HepG2 (cell line): ENCODE measurements around the gene ANKRD52. TPM values are rescaled to one million over a fixed set of nuclear protein-coding genes. Genes with fewer than 3 reads are reported as not detected.

Experiments used
- HES4 ChIP-seq: sonication (generic); formaldehyde crosslinking; IDR thresholded peaks from 2 replicates; pipeline ENCODE4 v1.9.0; 2021; ENCODE audit warnings: mild to moderate bottlenecking, missing genetic modification reagents, borderline replicate concordance
- IRF2 ChIP-seq: IDR thresholded peaks from 2 replicates; pipeline ENCODE4 v1.6.1; 2018; ENCODE audit warnings: missing genetic modification reagents, missing compliant biosample characterization
- KMT2A ChIP-seq: sonication (generic); formaldehyde crosslinking; IDR thresholded peaks from 2 replicates; pipeline ENCODE4 v1.4.0; 2020; ENCODE audit warnings: missing genetic modification reagents
- MLXIP ChIP-seq: sonication (generic); formaldehyde crosslinking; IDR thresholded peaks from 2 replicates; pipeline ENCODE4 v1.9.0; 2021; ENCODE audit warnings: missing genetic modification reagents, borderline replicate concordance
- MYNN ChIP-seq: sonication (generic); formaldehyde crosslinking; IDR thresholded peaks from 2 replicates; pipeline ENCODE4 v1.4.0; 2020; ENCODE audit warnings: mild to moderate bottlenecking, low read depth, missing genetic modification reagents
- NFE2 ChIP-seq: sonication (generic); formaldehyde crosslinking; IDR thresholded peaks from 2 replicates; pipeline ENCODE4 v1.4.0; 2020; ENCODE audit warnings: missing genetic modification reagents
- PHF21A ChIP-seq: sonication (generic); formaldehyde crosslinking; IDR thresholded peaks from 2 replicates; pipeline ENCODE4 v1.5.0; 2020; ENCODE audit warnings: mild to moderate bottlenecking, missing genetic modification reagents
- RBM22 ChIP-seq: fragments of 200-400 bp; formaldehyde crosslinking; optimal IDR thresholded peaks from 2 replicates; pipeline ENCODE3; 2017; ENCODE audit warnings: mild to moderate bottlenecking, low read length, moderate library complexity
- RBM39 ChIP-seq: fragments of 200-400 bp; formaldehyde crosslinking; IDR thresholded peaks from one replicate; pipeline ENCODE4 v1.6.1; 2018; ENCODE audit warnings: antibody characterized with exemption, mild to moderate bottlenecking, low read depth, low read length; ENCODE audit not compliant: poor library complexity, severe bottlenecking
- RFX3 ChIP-seq: IDR thresholded peaks from 2 replicates; pipeline ENCODE4 v1.6.1; 2016; ENCODE audit warnings: missing biosample characterization, missing genetic modification reagents
- SATB2 ChIP-seq: sonication (generic); formaldehyde crosslinking; IDR thresholded peaks from 2 replicates; pipeline ENCODE4 v1.5.0; 2020; ENCODE audit warnings: missing genetic modification reagents
- SRSF9 ChIP-seq: fragments of 200-400 bp; formaldehyde crosslinking; IDR thresholded peaks from 2 replicates; pipeline ENCODE4 v1.6.1; 2018; ENCODE audit warnings: borderline replicate concordance, mild to moderate bottlenecking, low read depth, low read length; ENCODE audit not compliant: insufficient read depth, poor library complexity, severe bottlenecking
- TRIM22 ChIP-seq: fragments of 450-650 bp; IDR thresholded peaks from 2 replicates; pipeline ENCODE4 v1.6.1; 2017
- ZNF143 ChIP-seq: sonication (generic); formaldehyde crosslinking; IDR thresholded peaks from 2 replicates; pipeline ENCODE4 v1.4.0; 2020; ENCODE audit warnings: missing genetic modification reagents
- ZNF160 ChIP-seq: sonication (generic); formaldehyde crosslinking; IDR thresholded peaks from 2 replicates; pipeline ENCODE4 v1.8.0; 2022; ENCODE audit warnings: mild to moderate bottlenecking, inconsistent platforms, missing genetic modification reagents
- ZNF207 ChIP-seq: fragments of 450-650 bp; IDR thresholded peaks from 2 replicates; pipeline ENCODE4 v1.6.1; 2016; ENCODE audit warnings: antibody characterized with exemption, borderline replicate concordance
- ZNF616 ChIP-seq: sonication (generic); formaldehyde crosslinking; IDR thresholded peaks from 2 replicates; pipeline ENCODE4 v1.5.0; 2020; ENCODE audit warnings: low read depth, mild to moderate bottlenecking, missing genetic modification reagents
- ZNF674 ChIP-seq: sonication (generic); formaldehyde crosslinking; IDR thresholded peaks from 2 replicates; pipeline ENCODE4 v1.5.0; 2020; ENCODE audit warnings: low read depth, mild to moderate bottlenecking, missing genetic modification reagents
- ZNF7 ChIP-seq: IDR thresholded peaks from 2 replicates; pipeline ENCODE4 v1.6.1; 2016; ENCODE audit warnings: missing biosample characterization, missing genetic modification reagents
- ZNF737 ChIP-seq: sonication (generic); formaldehyde crosslinking; IDR thresholded peaks from 2 replicates; pipeline ENCODE4 v1.5.0; 2020; ENCODE audit warnings: missing genetic modification reagents, mild to moderate bottlenecking, borderline replicate concordance
- ZNF75D ChIP-seq: sonication (generic); formaldehyde crosslinking; IDR thresholded peaks from 2 replicates; pipeline ENCODE4 v1.8.1; 2023; ENCODE audit warnings: missing genetic modification reagents, mild to moderate bottlenecking, borderline replicate concordance
- ZNF782 ChIP-seq: sonication (generic); formaldehyde crosslinking; IDR thresholded peaks from 2 replicates; pipeline ENCODE4 v1.4.0; 2020; ENCODE audit warnings: missing genetic modification reagents, mild to moderate bottlenecking, borderline replicate concordance
- polyA plus RNA-seq, 8 experiments: library from polyadenylated mRNA; depleted of rRNA in 3 of 8; stranded (reverse) in 7 of 8; unstranded in 1 of 8; fragments of >200 nt; fragmentation: Illumina TruSeq in 4 of 8; extraction: Trizol in 4 of 8; gene quantifications; 2 replicates each; pipeline versions ENCODE4 v1.2.1 to v1.2.3, GENCODE V29; 2011 to 2016; ENCODE audit warnings: low read depth in 4 of 8, missing spikeins in 1 of 8, mixed read lengths in 1 of 8; ENCODE audit not compliant: insufficient read depth in 1 of 8
- total RNA-seq, 5 experiments: library from RNA; depleted of rRNA; stranded (reverse); fragments of >200 nt; fragmentation: Illumina TruSeq; extraction: Trizol; gene quantifications; 2 replicates each; pipeline ENCODE4 v1.2.3, GENCODE V29; 2016; ENCODE audit warnings: low read depth in 1 of 5
- TF ChIP-seq, protein P1 (sequence below): sonication (generic); formaldehyde crosslinking; conservative IDR thresholded peaks from 2 replicates; pipeline ENCODE4 v1.8.0; 2022; ENCODE audit warnings: missing genetic modification reagents
- TF ChIP-seq, protein P2 (sequence below): sonication (generic); formaldehyde crosslinking; IDR thresholded peaks from 2 replicates; pipeline ENCODE4 v1.8.1; 2023; ENCODE audit warnings: missing genetic modification reagents, mild to moderate bottlenecking, borderline replicate concordance

The ANKRD52 gene
- total and polyA plus RNA-seq, 2 of the 13 experiments (the other 11 are each of a cell fraction or from before 2014, with no cell fraction given), result 7.8 to 9.2 TPM

DNA sequence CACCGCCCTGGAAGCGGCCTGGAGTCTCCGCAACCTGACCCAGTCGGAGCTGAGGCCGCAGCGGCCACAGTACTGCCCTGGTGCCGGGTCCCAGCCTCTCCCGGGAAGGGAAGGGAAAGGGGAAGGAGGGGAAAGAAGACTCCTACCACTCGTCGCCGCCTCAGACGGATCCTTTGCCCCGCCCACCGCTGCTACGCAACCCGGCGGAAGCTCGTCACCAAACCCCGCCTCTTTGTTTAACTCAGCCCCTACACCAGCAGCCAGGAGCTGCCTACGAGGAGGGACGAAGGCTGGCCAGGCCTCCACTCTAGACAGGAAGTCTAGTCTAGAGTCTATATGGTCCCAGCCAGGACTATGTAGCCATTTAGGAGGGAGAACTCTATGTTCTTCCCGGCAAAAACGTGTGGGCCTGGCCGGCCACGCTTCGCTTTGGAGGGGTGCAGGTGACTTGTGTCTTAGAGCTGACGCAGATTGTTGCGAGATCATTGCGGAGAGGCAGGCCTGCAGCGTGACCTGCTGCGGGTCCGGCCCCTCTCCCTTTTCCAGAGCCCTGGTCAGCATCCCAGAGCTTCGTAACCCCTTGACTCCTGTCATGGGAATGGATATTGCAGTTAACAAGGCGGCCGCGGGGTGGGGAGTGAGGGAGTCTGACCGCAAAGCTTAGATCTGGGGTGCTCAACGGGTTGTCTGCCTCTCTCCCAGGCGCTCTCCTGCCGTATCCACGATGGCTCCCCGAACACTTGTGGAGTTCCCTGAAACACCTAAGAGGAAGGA lies 36.2 kb downstream of the ANKRD52 start, which contains the start of gene RNF41 (continued):
- TF ChIP-seq, protein P1, sequence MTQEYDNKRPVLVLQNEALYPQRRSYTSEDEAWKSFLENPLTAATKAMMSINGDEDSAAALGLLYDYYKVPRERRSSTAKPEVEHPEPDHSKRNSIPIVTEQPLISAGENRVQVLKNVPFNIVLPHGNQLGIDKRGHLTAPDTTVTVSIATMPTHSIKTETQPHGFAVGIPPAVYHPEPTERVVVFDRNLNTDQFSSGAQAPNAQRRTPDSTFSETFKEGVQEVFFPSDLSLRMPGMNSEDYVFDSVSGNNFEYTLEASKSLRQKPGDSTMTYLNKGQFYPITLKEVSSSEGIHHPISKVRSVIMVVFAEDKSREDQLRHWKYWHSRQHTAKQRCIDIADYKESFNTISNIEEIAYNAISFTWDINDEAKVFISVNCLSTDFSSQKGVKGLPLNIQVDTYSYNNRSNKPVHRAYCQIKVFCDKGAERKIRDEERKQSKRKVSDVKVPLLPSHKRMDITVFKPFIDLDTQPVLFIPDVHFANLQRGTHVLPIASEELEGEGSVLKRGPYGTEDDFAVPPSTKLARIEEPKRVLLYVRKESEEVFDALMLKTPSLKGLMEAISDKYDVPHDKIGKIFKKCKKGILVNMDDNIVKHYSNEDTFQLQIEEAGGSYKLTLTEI (CRISPR knock-in tag), result no peak
- TF ChIP-seq PHF21A (no peak; the same call in none of the 2 replicates), ZNF674 (no peak), IRF2 (CRISPR knock-in tag) (0 out of 2 replicates have a peak, but pooled peaks have one; percentile 27), RBM39 (peak; percentile 49), ZNF616 (CRISPR knock-in tag) (no peak; the same call in 1 of the 2 replicates), HES4 (CRISPR knock-in tag) (no peak), SATB2 (CRISPR knock-in tag) (0 out of 2 replicates have a peak, but pooled peaks have one; percentile 70), ZNF207 (no peak), ZNF782 (0 out of 2 replicates have a peak, but pooled peaks have one; percentile 33), RBM22 (no peak), ZNF737 (no peak), TRIM22 (no peak), RFX3 (CRISPR knock-in tag) (0 out of 2 replicates have a peak, but pooled peaks have one; percentile 38), ZNF143 (CRISPR knock-in tag) (0 out of 2 replicates have a peak, but pooled peaks have one; percentile 28), ZNF160 (0 out of 2 replicates have a peak, but pooled peaks have one; percentile 58), NFE2 (CRISPR knock-in tag) (no peak), KMT2A (0 out of 2 replicates have a peak, but pooled peaks have one; percentile 49), MYNN (no peak), MLXIP (CRISPR knock-in tag) (no peak), SRSF9 (no peak), ZNF75D (CRISPR knock-in tag) (no peak), ZNF7 (no peak)
- TF ChIP-seq, protein P2, sequence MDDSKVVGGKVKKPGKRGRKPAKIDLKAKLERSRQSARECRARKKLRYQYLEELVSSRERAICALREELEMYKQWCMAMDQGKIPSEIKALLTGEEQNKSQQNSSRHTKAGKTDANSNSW (CRISPR knock-in tag), result peak; percentile 75; the same call in 1 of the 2 replicates
